Pulmonary artery endothelial cell (primary cell): ENCODE results near the gene PIM1. TPM values are rescaled to one million over a fixed set of nuclear protein-coding genes. Genes with fewer than 3 reads are reported as not detected.

Source experiments
- DNase-seq: peaks from one replicate; pipeline ENCODE4 v3.0.0-alpha.2; 2011; ENCODE audit warnings: low read depth, low spot score
- total RNA-seq: library from RNA; depleted of rRNA; stranded (reverse); fragments of >200 nt; gene quantifications from 2 replicates; pipeline ENCODE4 v1.2.3, GENCODE V29; 2014

Gene PIM1
- total RNA-seq, 1 donor from 2014 or later, result 3.6 TPM

DNA sequence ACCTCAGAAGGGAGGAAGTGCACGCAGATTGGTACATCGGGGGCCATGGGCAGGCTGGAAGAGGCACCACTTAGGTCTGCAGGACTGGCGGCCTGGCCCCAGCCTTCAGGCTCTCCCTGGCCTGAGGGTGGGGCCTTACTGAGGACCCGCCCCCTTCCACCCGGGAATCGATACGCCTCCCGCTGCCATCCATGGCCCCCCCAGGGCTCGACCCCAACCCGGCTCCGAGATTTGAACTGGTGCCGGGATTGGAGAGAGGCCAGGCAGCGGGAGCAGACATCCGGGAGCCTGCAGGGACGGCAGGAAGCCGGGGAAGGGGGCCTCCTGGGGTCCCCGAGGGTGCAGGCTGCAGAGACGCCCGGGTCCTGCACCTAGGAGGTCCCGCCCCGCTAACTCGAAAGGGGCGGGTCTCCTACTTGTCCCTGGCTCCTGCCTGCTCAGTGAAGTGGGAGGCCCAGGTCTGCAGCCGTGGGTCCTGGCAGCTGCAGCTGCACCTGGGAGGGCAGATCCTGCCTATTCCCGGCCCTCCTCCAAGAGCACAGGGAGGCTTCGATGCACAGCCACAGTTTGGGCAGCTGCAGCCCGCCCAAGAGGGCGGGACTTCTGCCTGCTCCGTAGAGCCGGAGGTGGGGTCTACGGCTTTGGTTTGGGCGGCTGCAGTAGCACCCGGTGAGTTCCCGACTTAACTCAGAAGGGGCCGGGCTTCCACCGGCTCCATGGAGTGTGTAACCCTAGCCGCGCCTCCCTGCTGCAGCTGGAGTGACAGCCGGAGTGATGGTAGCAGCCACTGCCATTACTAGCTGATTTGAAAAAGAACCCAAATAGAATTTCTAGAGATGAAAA is 52.4 kb downstream of the PIM1 start:
- DNase-seq, result no peak

DNA sequence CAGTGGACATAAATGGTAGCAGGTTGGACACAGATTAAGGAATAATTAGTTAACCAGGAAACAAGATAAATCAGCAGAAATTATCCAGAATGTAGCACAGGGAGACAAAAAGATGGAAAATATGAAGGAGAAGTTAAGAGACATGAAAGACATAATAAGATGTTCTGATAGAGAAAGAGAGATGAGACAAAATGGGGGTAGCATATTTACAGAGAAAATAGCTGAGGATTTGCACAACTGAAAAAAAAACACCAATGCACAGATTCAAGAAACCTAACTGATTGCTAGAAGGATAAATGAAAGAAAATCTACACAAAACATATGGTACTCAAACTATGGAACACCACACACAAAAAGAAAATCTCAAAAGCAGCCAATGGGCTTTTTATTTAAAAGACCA is 53.0 kb downstream of the PIM1 start:
- no peak for DNase-seq

Other genes starting within 250 kb of the PIM1 start
- under 0.01 TPM in 1 of 2 replicates, not detected in the other for gene PI16, start 215.4 kb upstream of the PIM1 start, total RNA-seq
- 305 and 329 TPM in 2 replicates for gene MTCH1, start 184.0 kb upstream of the PIM1 start, total RNA-seq
- gene FGD2, start 164.5 kb upstream of the PIM1 start, total RNA-seq, result not detected in 2 replicates
- gene TBC1D22B, start 87.6 kb downstream of the PIM1 start, total RNA-seq, result 6.9 and 12.4 TPM in 2 replicates
- 8.8 and 15.5 TPM in 2 replicates for gene TMEM217, start 88.0 kb downstream of the PIM1 start, total RNA-seq
- gene RNF8, start 183.8 kb downstream of the PIM1 start, total RNA-seq, result 28.0 and 43.7 TPM in 2 replicates